Measurements from ENCODE around the gene TSHZ1. TPM values are rescaled to one million over a fixed set of nuclear protein-coding genes. Genes with fewer than 3 reads are reported as not detected.
A peak's percentile ranks its signal among the peaks of the same experiment; 100 is the strongest.

Gene TSHZ1
- total RNA-seq, 4 donors from 2014 or later, result 5.4 to 20.2 (median 13.7) TPM

DNA sequence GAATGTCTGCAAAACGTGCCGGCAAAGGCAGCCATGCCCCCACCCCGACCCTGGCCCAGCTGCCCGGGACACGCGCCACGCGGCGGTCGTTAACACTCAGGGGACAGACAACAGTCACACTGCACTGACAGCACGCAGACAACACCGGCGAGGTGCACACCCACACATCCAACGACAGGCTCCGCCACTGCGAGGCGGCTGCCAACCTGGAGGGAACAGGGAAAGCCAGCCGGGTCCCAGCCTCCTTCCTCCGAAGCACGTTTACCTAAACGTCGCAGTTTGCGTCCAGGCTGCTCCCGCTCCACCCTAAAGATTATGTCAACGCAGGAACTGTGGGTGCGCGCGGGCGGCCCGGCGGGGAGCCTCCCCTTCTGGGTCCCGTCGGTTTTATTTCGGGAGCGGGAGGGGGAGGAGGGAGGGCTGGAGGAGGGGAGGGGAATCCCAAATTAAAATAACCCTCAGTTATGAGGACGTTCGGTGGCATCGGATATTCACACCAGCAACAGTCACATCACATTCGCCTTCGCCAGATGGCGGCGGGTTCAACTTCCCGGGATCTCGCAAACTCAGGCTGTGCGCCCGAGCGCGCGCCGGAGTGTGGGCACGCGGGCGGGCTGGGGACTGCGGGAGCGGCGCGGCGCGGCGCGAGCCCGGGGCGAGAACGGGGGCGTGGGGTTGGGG, 2.3 kb upstream of the TSHZ1 start:
- no peaks in the 10 kb centered on the region for H3K27me3 ChIP-seq
- peaks cover 31 to 71% (median 38%) of the 10 kb centered on the region in 3 donors for H3K4me1 ChIP-seq
- H3K36me3 ChIP-seq, result no peaks in the 10 kb centered on the region
- intact Hi-C loops (cut with DNase I), result loop anchor here (10.0 kb wide), 1 partner anchor 1617 kb away; the partner anchor contains the start of gene ZNF236
- peak in 1 of 4 donors; percentile 29 for TF ChIP-seq POLR2A (IDR thresholded peaks at IDR 0.05)
- TF ChIP-seq, protein P1, sequence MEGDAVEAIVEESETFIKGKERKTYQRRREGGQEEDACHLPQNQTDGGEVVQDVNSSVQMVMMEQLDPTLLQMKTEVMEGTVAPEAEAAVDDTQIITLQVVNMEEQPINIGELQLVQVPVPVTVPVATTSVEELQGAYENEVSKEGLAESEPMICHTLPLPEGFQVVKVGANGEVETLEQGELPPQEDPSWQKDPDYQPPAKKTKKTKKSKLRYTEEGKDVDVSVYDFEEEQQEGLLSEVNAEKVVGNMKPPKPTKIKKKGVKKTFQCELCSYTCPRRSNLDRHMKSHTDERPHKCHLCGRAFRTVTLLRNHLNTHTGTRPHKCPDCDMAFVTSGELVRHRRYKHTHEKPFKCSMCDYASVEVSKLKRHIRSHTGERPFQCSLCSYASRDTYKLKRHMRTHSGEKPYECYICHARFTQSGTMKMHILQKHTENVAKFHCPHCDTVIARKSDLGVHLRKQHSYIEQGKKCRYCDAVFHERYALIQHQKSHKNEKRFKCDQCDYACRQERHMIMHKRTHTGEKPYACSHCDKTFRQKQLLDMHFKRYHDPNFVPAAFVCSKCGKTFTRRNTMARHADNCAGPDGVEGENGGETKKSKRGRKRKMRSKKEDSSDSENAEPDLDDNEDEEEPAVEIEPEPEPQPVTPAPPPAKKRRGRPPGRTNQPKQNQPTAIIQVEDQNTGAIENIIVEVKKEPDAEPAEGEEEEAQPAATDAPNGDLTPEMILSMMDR (IDR thresholded peaks at IDR 0.05), result peak in 2 of 6 experiments; percentile 4 to 28
- H3K4me3 ChIP-seq, result peak overlapping the region; percentile 74 to 96 (median 82)
- H3K27ac ChIP-seq, result peak overlapping the region; percentile 96 to 99 (median 97)
- H3K9me3 ChIP-seq, result no peaks in the 10 kb centered on the region
- DNase-seq, result no peak
- WGBS, 2 donors, result 0% methylated on average over 6 of the region's 65 CpGs; no CpG with 5 or more reads in 1 of the 2 donors

GRCh38 chr18:75208836-75209128, 1.8 kb upstream of the TSHZ1 start:
- peaks cover 32 to 71% (median 37%) of the 10 kb centered on the region in 3 donors for H3K4me1 ChIP-seq

DNA sequence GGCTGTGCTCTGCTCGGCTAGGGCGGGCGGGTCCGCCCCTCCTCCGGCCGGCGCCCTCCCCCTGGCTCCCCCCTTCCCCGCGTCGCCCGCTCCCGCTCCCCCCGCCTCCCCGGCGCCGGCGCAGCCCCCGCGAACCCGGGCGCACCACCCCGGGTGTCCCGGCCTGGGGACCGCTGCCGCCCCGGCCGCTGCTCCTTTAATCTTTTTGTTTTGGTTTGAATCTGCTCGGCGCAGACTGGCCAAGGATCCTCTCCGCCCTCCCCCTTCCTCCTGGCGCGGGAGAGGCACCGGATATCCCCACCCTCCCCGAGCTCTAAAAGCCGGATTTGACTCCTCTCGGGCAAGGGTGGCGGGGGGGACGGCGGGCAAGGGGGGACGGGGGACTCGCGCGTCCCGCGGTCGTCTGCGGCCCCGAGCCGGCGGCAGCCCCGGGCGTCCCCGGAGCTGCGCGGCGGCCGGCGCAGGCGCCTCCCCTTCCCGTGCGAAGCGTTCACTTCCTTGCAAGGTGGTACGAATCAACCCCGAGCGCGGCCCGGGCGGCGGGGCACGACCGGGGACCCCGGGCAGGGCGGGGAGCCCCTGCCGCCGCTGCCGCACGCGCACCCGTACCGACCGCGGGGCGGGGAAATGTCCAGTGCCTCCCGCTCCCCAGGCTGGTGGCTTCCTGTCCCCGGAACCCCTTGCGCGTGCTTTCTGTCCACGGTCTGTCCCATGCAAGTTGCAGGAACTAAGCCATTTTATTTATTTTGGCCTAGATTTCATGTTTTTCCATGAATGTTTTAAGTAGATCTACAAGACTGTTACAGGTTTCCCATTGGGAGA, 1.3 kb upstream of the TSHZ1 start, which contains the start of gene PTGR3:
Gene PTGR3 (minus strand): TSS at position 11 of the 822 bp plus-strand sequence. CDS start 81 bp downstream, outside the sequence.
- no peaks in the 10 kb centered on the region for H3K27me3 ChIP-seq
- H3K9me3 ChIP-seq, result no peaks in the 10 kb centered on the region
- 0 to 1% methylated on average over 3 to 22 of the region's 88 CpGs for WGBS, 2 donors
- peak within 1 kb of the TSS; percentile 74 to 96 (median 82) for H3K4me3 ChIP-seq
- TF ChIP-seq POLR2A (IDR thresholded peaks at IDR 0.05), result peak in 2 of 4 donors; percentile 10 to 70
- TF ChIP-seq, protein P1 (IDR thresholded peaks at IDR 0.05), result no peak
- peak; percentile 44 for DNase-seq
- H3K4me1 ChIP-seq, result peaks cover 33 to 71% (median 37%) of the 10 kb centered on the region in 3 donors
- H3K27ac ChIP-seq, result peak within 1 kb of the TSS; percentile 96 to 99 (median 97)
- H3K36me3 ChIP-seq, result no peaks in the 10 kb centered on the region
- intact Hi-C loops (cut with DNase I), result loop anchor here (10.0 kb wide), 1 partner anchor 1615 kb away; the partner anchor contains the start of gene ZNF236

More at GRCh38 chr18:75208836-75209128, 1.8 kb upstream of the TSHZ1 start:
- intact Hi-C loops (cut with DNase I), result loop anchor here (10.0 kb wide), 1 partner anchor 1616 kb away; the partner anchor contains the start of gene ZNF236
- H3K27ac ChIP-seq, result peak overlapping the region; percentile 96 to 99 (median 97)
- H3K36me3 ChIP-seq, result no peaks in the 10 kb centered on the region
- WGBS, 2 donors, result 0% methylated on average over 4 of the region's 34 CpGs; no CpG with 5 or more reads in 1 of the 2 donors
- TF ChIP-seq, protein P1 (IDR thresholded peaks at IDR 0.05), result no peak
- peak in 1 of 4 donors; percentile 44 for TF ChIP-seq POLR2A (IDR thresholded peaks at IDR 0.05)
- H3K4me3 ChIP-seq, result peak overlapping the region; percentile 74 to 96 (median 82)
- H3K27me3 ChIP-seq, result no peaks in the 10 kb centered on the region
- no peaks in the 10 kb centered on the region for H3K9me3 ChIP-seq
- DNase-seq, result no peak

DNA sequence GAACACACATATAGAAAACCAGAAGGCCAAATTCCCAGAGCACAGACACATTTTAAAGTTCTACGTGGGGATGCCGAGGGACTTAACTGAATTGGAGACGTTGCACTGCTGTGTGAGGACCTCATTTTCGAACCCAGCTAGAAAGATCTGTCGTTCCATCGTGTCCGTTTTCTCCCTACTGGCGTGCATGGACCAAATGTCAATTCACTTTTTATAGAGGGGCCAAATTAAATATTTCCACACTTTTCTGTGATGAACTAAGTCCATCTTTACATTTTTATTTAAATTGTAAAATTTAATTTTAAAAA, 692 bp upstream of the TSHZ1 start:
- H3K9me3 ChIP-seq, result no peaks in the 10 kb centered on the region
- H3K27ac ChIP-seq, result peak overlapping the region; percentile 96 to 99 (median 97)
- no peaks in the 10 kb centered on the region for H3K27me3 ChIP-seq
- DNase-seq, result no peak
- TF ChIP-seq, protein P1 (IDR thresholded peaks at IDR 0.05), result no peak
- TF ChIP-seq POLR2A (IDR thresholded peaks at IDR 0.05), result no peak
- intact Hi-C loops (cut with DNase I), result loop anchor here (5.0 to 10.0 kb wide), 2 partner anchors 37 to 1615 kb away; partner anchors contain the start of gene ZNF236
- WGBS, 2 donors, result 0 to 1% methylated on average over 8 of the region's 8 CpGs
- peak overlapping the region; percentile 74 to 96 (median 82) for H3K4me3 ChIP-seq
- H3K4me1 ChIP-seq, result peaks cover 38 to 71% (median 40%) of the 10 kb centered on the region in 3 donors
- H3K36me3 ChIP-seq, result no peaks in the 10 kb centered on the region

All from esophagus squamous epithelium (tissue), 5 donors.